ENCODE results near the gene RPS18. TPM values are rescaled to one million over a fixed set of nuclear protein-coding genes. Genes with fewer than 3 reads are reported as not detected.

RPS18 gene
- total and polyA plus RNA-seq, 2 of the 13 experiments (the other 11 are each of a cell fraction or from before 2014, with no cell fraction given): 3,896 to 5,806 TPM

DNA sequence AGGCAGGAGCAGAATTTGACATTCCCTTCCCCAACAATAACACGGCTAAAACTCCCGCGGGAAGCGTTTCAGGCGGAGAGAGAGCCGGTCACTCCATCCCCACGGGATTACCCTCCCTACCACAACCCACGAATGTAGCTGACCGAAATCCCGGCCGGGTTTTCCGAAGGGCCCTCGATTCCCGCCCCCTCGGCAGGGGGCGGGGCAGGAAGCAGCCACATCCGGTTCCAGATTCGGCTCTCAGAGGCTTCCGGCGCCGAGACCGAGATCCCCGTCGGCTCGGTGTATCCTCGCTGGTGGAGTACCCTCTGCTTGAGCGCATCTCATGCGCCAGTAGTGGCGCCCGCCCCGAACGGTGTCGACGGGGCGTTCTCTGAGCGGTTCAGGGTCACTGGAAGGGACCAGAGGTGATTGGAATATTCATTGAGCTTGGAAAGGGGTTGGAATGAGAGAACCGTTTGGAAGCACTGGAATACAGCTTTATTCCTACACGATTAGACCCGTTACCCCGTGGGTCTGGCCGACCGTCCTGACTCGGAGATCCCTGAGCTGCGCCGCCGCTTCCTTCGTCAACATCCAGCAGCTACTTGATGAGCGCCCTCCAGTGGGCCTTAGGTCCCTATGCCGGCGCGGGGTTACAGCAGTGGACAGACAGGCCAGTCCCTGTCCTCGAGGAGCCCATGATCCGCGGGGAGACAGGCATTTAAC lies 27.5 kb downstream of the RPS18 start (continued):
- TF ChIP-seq BCL6 (CRISPR knock-in tag; IDR thresholded peaks at IDR 0.05) (peak; percentile 56; the same call in 1 of the 2 replicates), ZNF354B (CRISPR knock-in tag; IDR thresholded peaks at IDR 0.05) (peak; percentile 42; the same call in 1 of the 2 replicates), ESRRA (CRISPR knock-in tag; IDR thresholded peaks at IDR 0.05; ENCODE audit: low read depth) (peak; percentile 65; the same call in 1 of the 2 replicates), ZNF562 (CRISPR knock-in tag; IDR thresholded peaks at IDR 0.05; ENCODE audit: borderline replicate concordance) (no peak), ZNF468 (CRISPR knock-in tag; IDR thresholded peaks at IDR 0.05) (peak; percentile 30; the same call in 1 of the 2 replicates), ZSCAN22 (CRISPR knock-in tag; IDR thresholded peaks at IDR 0.05) (no peak), SYNCRIP (IDR thresholded peaks at IDR 0.05; ENCODE audit: insufficient read depth, low read depth, low read length) (no peak), SKI (IDR thresholded peaks at IDR 0.05; ENCODE audit: partially characterized antibody) (peak; percentile 19), MTF1 (CRISPR knock-in tag; IDR thresholded peaks at IDR 0.05) (peak; percentile 58; the same call in 1 of the 2 replicates), SALL2 (CRISPR knock-in tag; IDR thresholded peaks at IDR 0.05) (peak; percentile 66; the same call in 1 of the 2 replicates), ZNF496 (CRISPR knock-in tag; IDR thresholded peaks at IDR 0.05; ENCODE audit: insufficient replicate concordance) (no peak), TBX2 (CRISPR knock-in tag; IDR thresholded peaks at IDR 0.05; ENCODE audit: borderline replicate concordance) (peak; percentile 63), FOXJ3 (CRISPR knock-in tag; IDR thresholded peaks at IDR 0.05; ENCODE audit: borderline replicate concordance) (peak; percentile 67; the same call in 1 of the 2 replicates), NR2C2 (CRISPR knock-in tag; IDR thresholded peaks at IDR 0.05; ENCODE audit: borderline replicate concordance) (peak; percentile 79), AHR (CRISPR knock-in tag; IDR thresholded peaks at IDR 0.05) (no peak), PAX8 (CRISPR knock-in tag; IDR thresholded peaks at IDR 0.05; ENCODE audit: borderline replicate concordance) (peak; percentile 96; the same call in 1 of the 2 replicates)
- TF ChIP-seq, protein P1, sequence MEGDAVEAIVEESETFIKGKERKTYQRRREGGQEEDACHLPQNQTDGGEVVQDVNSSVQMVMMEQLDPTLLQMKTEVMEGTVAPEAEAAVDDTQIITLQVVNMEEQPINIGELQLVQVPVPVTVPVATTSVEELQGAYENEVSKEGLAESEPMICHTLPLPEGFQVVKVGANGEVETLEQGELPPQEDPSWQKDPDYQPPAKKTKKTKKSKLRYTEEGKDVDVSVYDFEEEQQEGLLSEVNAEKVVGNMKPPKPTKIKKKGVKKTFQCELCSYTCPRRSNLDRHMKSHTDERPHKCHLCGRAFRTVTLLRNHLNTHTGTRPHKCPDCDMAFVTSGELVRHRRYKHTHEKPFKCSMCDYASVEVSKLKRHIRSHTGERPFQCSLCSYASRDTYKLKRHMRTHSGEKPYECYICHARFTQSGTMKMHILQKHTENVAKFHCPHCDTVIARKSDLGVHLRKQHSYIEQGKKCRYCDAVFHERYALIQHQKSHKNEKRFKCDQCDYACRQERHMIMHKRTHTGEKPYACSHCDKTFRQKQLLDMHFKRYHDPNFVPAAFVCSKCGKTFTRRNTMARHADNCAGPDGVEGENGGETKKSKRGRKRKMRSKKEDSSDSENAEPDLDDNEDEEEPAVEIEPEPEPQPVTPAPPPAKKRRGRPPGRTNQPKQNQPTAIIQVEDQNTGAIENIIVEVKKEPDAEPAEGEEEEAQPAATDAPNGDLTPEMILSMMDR (CRISPR knock-in tag; IDR thresholded peaks at IDR 0.05): peak; percentile 98
- TF ChIP-seq, protein P2, sequence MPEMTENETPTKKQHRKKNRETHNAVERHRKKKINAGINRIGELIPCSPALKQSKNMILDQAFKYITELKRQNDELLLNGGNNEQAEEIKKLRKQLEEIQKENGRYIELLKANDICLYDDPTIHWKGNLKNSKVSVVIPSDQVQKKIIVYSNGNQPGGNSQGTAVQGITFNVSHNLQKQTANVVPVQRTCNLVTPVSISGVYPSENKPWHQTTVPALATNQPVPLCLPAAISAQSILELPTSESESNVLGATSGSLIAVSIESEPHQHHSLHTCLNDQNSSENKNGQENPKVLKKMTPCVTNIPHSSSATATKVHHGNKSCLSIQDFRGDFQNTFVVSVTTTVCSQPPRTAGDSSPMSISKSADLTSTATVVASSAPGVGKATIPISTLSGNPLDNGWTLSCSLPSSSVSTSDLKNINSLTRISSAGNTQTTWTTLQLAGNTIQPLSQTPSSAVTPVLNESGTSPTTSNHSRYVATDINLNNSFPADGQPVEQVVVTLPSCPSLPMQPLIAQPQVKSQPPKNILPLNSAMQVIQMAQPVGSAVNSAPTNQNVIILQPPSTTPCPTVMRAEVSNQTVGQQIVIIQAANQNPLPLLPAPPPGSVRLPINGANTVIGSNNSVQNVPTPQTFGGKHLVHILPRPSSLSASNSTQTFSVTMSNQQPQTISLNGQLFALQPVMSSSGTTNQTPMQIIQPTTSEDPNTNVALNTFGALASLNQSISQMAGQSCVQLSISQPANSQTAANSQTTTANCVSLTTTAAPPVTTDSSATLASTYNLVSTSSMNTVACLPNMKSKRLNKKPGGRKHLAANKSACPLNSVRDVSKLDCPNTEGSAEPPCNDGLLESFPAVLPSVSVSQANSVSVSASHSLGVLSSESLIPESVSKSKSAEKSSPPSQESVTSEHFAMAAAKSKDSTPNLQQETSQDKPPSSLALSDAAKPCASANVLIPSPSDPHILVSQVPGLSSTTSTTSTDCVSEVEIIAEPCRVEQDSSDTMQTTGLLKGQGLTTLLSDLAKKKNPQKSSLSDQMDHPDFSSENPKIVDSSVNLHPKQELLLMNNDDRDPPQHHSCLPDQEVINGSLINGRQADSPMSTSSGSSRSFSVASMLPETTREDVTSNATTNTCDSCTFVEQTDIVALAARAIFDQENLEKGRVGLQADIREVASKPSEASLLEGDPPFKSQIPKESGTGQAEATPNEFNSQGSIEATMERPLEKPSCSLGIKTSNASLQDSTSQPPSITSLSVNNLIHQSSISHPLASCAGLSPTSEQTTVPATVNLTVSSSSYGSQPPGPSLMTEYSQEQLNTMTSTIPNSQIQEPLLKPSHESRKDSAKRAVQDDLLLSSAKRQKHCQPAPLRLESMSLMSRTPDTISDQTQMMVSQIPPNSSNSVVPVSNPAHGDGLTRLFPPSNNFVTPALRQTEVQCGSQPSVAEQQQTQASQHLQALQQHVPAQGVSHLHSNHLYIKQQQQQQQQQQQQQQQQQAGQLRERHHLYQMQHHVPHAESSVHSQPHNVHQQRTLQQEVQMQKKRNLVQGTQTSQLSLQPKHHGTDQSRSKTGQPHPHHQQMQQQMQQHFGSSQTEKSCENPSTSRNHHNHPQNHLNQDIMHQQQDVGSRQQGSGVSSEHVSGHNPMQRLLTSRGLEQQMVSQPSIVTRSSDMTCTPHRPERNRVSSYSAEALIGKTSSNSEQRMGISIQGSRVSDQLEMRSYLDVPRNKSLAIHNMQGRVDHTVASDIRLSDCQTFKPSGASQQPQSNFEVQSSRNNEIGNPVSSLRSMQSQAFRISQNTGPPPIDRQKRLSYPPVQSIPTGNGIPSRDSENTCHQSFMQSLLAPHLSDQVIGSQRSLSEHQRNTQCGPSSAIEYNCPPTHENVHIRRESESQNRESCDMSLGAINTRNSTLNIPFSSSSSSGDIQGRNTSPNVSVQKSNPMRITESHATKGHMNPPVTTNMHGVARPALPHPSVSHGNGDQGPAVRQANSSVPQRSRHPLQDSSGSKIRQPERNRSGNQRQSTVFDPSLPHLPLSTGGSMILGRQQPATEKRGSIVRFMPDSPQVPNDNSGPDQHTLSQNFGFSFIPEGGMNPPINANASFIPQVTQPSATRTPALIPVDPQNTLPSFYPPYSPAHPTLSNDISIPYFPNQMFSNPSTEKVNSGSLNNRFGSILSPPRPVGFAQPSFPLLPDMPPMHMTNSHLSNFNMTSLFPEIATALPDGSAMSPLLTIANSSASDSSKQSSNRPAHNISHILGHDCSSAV (CRISPR knock-in tag; IDR thresholded peaks at IDR 0.05; ENCODE audit: borderline replicate concordance): peak; percentile 84; the same call in 1 of the 2 replicates
- TF ChIP-seq, protein P3, sequence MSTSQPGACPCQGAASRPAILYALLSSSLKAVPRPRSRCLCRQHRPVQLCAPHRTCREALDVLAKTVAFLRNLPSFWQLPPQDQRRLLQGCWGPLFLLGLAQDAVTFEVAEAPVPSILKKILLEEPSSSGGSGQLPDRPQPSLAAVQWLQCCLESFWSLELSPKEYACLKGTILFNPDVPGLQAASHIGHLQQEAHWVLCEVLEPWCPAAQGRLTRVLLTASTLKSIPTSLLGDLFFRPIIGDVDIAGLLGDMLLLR (CRISPR knock-in tag; IDR thresholded peaks at IDR 0.05): peak; percentile 94

All from HepG2 (cell line).